Dendritic cell treated with granulocyte-macrophage colony-stimulating factor and Interleukin-4, amounts not matched to agents 40 ng/mL and 50 ng/mL, for 4 days (primary cell): Measurements from ENCODE around the gene REG3A.

Source experiments
- H3K27ac Mint-ChIP-seq: one replicate; pipeline ENCODE4 v1.8.0; 2022; ENCODE audit warnings: mild to moderate bottlenecking, mixed read lengths
- H3K27me3 Mint-ChIP-seq: one replicate; pipeline ENCODE4 v1.8.0; 2022; ENCODE audit warnings: mild to moderate bottlenecking, mixed read lengths
- H3K36me3 Mint-ChIP-seq: one replicate; pipeline ENCODE4 v1.8.0; 2022; ENCODE audit warnings: low read depth, mixed read lengths
- H3K4me1 Mint-ChIP-seq: one replicate; pipeline ENCODE4 v1.8.0; 2022; ENCODE audit warnings: low read depth, mixed read lengths
- H3K4me3 Mint-ChIP-seq: one replicate; pipeline ENCODE4 v1.8.0; 2022; ENCODE audit warnings: mild to moderate bottlenecking, moderate library complexity, mixed read lengths
- H3K9me3 Mint-ChIP-seq: one replicate; pipeline ENCODE4 v1.8.0; 2022; ENCODE audit warnings: mixed read lengths
- intact Hi-C: fragments of 100-400 bp; cut with micrococcal nuclease; formaldehyde crosslinking; loops from one replicate; pipeline ENCODE4 v1.15.0; 2022

Gene REG3A

GRCh38 chr2:79138385-79138784 is 21.2 kb downstream of the REG3A start:
- intact Hi-C loops: no loop called here
- H3K27me3 Mint-ChIP-seq: no peaks in the 10 kb centered on the region
- no peaks in the 10 kb centered on the region for H3K9me3 Mint-ChIP-seq
- no peak overlapping the region for H3K4me3 Mint-ChIP-seq
- H3K36me3 Mint-ChIP-seq: no peaks in the 10 kb centered on the region
- no peaks in the 10 kb centered on the region for H3K4me1 Mint-ChIP-seq
- H3K27ac Mint-ChIP-seq: no peak overlapping the region

DNA sequence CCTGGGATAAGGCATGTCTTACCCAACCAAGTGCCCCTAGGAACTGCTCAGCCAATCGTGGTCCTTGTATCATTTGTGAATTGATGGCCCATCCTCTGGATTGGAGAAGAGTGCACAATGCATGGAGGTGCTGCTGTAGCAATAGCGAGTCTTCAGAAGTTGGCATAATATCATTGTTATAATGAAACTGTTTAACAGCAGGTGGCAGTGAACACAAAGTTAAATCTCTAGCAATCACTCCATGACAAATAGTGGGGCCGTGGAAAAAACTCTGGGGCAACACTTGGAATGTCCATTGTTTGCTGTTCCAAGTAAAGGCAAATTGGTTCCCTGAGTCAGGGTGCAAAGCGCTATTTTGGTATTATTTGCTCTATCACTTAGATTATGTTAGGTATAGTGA is 27.9 kb downstream of the REG3A start:
- H3K27ac Mint-ChIP-seq: no peak overlapping the region
- intact Hi-C loops: no loop called here
- no peaks in the 10 kb centered on the region for H3K27me3 Mint-ChIP-seq
- H3K9me3 Mint-ChIP-seq: no peaks in the 10 kb centered on the region
- H3K36me3 Mint-ChIP-seq: no peaks in the 10 kb centered on the region
- no peak overlapping the region for H3K4me3 Mint-ChIP-seq
- no peaks in the 10 kb centered on the region for H3K4me1 Mint-ChIP-seq

GRCh38 chr2:79129804-79130203 is 29.7 kb downstream of the REG3A start:
- no peak overlapping the region for H3K4me3 Mint-ChIP-seq
- no peak overlapping the region for H3K27ac Mint-ChIP-seq
- no peaks in the 10 kb centered on the region for H3K4me1 Mint-ChIP-seq
- intact Hi-C loops: no loop called here
- no peaks in the 10 kb centered on the region for H3K27me3 Mint-ChIP-seq
- no peaks in the 10 kb centered on the region for H3K9me3 Mint-ChIP-seq
- H3K36me3 Mint-ChIP-seq: no peaks in the 10 kb centered on the region

- no peaks in the 10 kb centered on the region for H3K9me3 Mint-ChIP-seq
- no peaks in the 10 kb centered on the region for H3K4me1 Mint-ChIP-seq
- no peaks in the 10 kb centered on the region for H3K27me3 Mint-ChIP-seq
- intact Hi-C loops: no loop called here
- H3K4me3 Mint-ChIP-seq: no peak overlapping the region
- H3K36me3 Mint-ChIP-seq: no peaks in the 10 kb centered on the region
- H3K27ac Mint-ChIP-seq: no peak overlapping the region
These were observed 30.3 kb downstream of the REG3A start for GRCh38 chr2:79129260-79129659.

GRCh38 chr2:79128406-79128805 is 31.1 kb downstream of the REG3A start:
- no peak overlapping the region for H3K4me3 Mint-ChIP-seq
- H3K4me1 Mint-ChIP-seq: no peaks in the 10 kb centered on the region
- no peak overlapping the region for H3K27ac Mint-ChIP-seq
- H3K27me3 Mint-ChIP-seq: no peaks in the 10 kb centered on the region
- intact Hi-C loops: no loop called here
- no peaks in the 10 kb centered on the region for H3K36me3 Mint-ChIP-seq
- no peaks in the 10 kb centered on the region for H3K9me3 Mint-ChIP-seq

DNA sequence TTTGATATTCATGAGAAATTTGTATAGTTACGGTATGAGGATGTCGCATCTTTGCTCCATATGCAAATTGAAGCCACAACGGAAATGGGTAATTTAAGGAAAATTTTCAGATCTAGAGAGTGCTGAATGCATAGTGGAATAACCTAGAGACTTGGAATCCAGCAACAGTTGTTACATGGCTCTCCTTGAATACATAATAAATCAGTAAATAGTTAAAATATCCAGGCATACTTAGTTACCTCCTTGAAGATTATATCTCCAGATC is 33.9 kb downstream of the REG3A start:
- Mint-ChIP-seq H3K27me3 (no peaks in the 10 kb centered on the region), H3K4me3 (no peak overlapping the region), H3K9me3 (no peaks in the 10 kb centered on the region), H3K27ac (no peak overlapping the region), H3K4me1 (no peaks in the 10 kb centered on the region), H3K36me3 (no peaks in the 10 kb centered on the region)
- intact Hi-C loops: no loop called here

DNA sequence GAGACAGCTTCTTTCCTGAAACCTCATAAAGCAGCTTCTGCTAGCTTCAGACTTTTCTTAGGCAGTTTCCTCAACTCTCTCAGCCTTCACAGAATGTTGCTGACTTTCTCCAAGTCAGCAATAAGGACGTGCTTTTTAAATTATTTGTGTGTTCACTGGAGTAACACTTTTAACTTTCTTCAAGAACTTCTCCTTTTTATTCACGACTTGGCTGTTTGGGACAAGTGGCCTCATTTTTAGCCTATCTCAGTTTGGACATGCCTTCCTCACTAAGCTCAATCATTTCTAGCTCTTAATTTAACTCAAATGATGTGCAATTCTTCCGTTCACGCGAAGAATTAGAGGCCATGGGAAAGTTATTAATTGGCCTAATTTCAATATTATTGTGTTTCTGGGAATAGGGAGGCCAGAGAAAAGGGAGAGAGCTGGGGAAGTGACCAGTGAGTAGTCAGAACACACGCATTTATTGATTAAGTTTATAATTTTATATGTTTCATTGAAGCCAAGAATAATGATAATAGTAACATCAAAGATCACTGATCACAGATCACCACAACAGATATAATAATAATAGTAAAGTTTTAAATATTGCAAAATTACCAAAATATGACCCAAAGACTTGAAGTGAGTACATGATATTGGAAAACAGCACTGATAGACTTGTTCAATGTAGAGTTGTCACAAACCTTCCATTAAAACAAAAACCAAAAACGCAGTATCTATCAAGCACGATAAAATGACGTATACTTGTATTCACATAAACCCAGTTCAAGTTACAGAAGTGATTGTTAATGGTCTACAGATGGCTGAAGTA is 34.4 kb downstream of the REG3A start:
- no peak overlapping the region for H3K27ac Mint-ChIP-seq
- H3K36me3 Mint-ChIP-seq: no peaks in the 10 kb centered on the region
- intact Hi-C loops: no loop called here
- no peaks in the 10 kb centered on the region for H3K9me3 Mint-ChIP-seq
- H3K4me1 Mint-ChIP-seq: no peaks in the 10 kb centered on the region
- no peak overlapping the region for H3K4me3 Mint-ChIP-seq
- H3K27me3 Mint-ChIP-seq: no peaks in the 10 kb centered on the region

- Mint-ChIP-seq H3K36me3 (no peaks in the 10 kb centered on the region), H3K27ac (no peak overlapping the region), H3K9me3 (no peaks in the 10 kb centered on the region), H3K4me3 (no peak overlapping the region), H3K4me1 (no peaks in the 10 kb centered on the region), H3K27me3 (no peaks in the 10 kb centered on the region)
- intact Hi-C loops: no loop called here
These were observed 36.9 kb downstream of the REG3A start for GRCh38 chr2:79122676-79123075.

DNA sequence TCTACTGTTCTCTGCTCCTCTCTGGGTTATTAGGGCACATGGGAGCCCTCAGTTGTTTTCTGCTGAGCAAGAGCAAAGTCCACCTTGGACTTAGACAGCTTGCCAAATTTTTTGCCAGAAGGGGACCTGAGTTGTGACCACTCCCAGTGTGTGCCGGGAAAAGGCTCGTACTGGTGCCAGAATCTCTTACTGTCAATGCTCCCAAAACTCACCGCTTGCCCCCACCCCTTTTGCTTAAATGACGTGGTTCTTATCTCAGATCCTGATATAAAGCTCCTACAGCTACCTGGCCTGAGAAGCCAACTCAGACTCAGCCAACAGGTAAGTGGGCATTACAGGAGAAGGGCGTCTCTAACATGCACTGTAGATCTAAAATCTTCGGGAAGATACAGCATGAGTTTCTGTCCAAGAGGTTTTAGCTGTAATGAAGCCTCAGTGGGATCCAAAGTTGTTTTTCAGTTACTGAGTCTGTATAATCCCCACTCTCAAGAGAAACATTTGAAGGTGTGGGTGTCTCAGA is 39.3 kb downstream of the REG3A start, which contains the start of gene REG1A:
Gene REG1A (plus strand): TSS at position 295 of the 520 bp plus-strand sequence. CDS start 374 bp downstream, outside the sequence.
- Mint-ChIP-seq H3K27me3 (no peaks in the 10 kb centered on the region), H3K4me1 (no peaks in the 10 kb centered on the region), H3K27ac (no peak within 1 kb of the TSS), H3K36me3 (no peaks in the 10 kb centered on the region), H3K4me3 (no peak within 1 kb of the TSS), H3K9me3 (no peaks in the 10 kb centered on the region)
- intact Hi-C loops: no loop called here

DNA sequence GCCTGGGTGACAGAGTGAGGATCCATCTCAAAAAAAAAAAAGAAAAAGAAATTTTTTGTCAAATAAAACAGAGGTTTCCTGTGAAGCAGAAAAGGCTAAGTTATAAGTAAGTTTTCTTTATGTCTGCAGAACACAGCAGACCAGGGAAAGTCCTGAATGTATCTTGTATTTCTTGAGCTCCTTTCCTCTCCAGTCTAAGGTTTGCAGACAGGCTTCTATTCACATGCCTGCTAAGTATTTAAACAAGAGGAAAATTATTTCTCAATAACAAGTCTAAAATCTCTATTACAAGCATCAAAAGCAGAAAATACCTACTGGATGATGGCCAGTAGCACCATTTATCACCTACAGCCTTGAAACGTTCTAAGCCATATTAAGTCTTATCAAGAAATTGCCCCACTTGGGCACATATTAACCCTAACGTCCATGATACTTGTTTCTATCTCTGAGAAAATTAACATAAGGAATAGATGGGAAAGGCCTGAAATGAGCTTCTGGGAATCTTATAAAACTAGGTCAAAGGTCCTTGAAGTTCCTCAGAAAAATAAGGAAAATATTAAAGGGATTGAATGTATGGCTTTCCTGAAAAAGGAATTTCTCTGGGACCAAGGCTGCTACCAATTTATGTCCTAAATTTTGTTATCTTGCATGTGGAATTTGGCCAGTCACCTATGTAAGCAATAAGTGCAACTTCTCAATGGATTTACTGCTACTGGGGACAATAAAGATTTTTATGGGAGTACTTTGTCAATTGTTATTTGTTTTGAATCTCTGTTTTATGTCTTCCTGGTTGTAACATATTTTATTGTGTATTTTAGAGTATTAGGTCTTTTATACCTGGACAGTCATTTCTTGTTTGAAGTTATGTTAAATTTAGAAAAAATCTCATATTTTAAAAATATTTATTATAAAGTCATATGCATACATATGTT is 42.3 kb downstream of the REG3A start:
- no peak overlapping the region for H3K4me3 Mint-ChIP-seq
- no peak overlapping the region for H3K27ac Mint-ChIP-seq
- no peaks in the 10 kb centered on the region for H3K36me3 Mint-ChIP-seq
- no peaks in the 10 kb centered on the region for H3K4me1 Mint-ChIP-seq
- intact Hi-C loops: no loop called here
- H3K27me3 Mint-ChIP-seq: no peaks in the 10 kb centered on the region
- H3K9me3 Mint-ChIP-seq: no peaks in the 10 kb centered on the region

DNA sequence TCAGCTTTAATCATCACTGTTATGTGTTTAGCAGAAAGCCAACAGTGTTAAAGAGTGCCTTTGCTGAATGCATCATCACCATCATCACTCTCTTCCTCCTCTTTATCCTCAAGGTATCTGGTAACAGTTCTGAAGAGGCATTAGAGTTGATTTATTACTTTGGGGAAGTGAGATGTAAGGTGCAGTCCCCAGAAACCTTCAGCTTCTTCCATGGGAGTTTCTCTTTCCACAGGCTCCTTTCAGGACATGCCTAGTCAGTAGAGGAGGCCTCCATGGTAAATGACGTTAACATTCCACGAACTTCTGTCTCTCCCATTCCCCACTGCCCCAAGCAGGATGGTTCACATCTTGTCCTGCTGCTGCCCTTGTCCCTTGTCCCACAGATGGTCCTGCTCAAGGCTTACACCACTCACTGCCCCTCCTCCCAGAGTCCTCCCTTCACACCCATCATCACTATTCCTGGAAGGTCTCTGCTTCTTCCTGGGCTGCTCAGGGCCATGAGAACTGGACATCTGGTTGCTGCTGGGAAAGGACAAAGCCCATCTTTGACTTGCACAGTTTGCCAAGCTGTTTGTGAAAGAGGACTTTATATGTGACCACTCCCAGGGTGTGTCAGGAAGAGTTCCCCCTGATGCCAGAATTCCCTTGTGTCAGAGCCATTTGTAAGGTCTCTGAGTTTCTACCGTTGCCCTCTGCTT is 44.6 kb downstream of the REG3A start:
- H3K27me3 Mint-ChIP-seq: no peaks in the 10 kb centered on the region
- H3K4me1 Mint-ChIP-seq: no peaks in the 10 kb centered on the region
- no peaks in the 10 kb centered on the region for H3K36me3 Mint-ChIP-seq
- H3K4me3 Mint-ChIP-seq: no peak overlapping the region
- no peak overlapping the region for H3K27ac Mint-ChIP-seq
- H3K9me3 Mint-ChIP-seq: no peaks in the 10 kb centered on the region
- intact Hi-C loops: no loop called here

- intact Hi-C loops: no loop called here
- no peaks in the 10 kb centered on the region for H3K4me1 Mint-ChIP-seq
- no peaks in the 10 kb centered on the region for H3K27me3 Mint-ChIP-seq
- no peaks in the 10 kb centered on the region for H3K36me3 Mint-ChIP-seq
- H3K4me3 Mint-ChIP-seq: no peak overlapping the region
- no peak overlapping the region for H3K27ac Mint-ChIP-seq
- no peaks in the 10 kb centered on the region for H3K9me3 Mint-ChIP-seq
These were observed 47.3 kb downstream of the REG3A start for GRCh38 chr2:79112269-79112668.
